Natural killer cell treated with Interleukin-12 subunit alpha and Interleukin-12 subunit beta and Interleukin-15 and Interleukin-18, amount 100 ng/mL, for 72 hours (primary cell): Measurements from ENCODE around the gene LIN52. TPM values are rescaled to one million over a fixed set of nuclear protein-coding genes. Genes with fewer than 3 reads are reported as not detected.

ENCODE experiments used
- ATAC-seq, 2 donors: fragments of 150-1000 bp; cut with Tn5 transposase in 1 of 2; sonication (Bioruptor Pico), chemical (Tn5 transposase) in 1 of 2; 2 replicates each; pipeline ENCODE4 v1.10.0; 2021
- DNase-seq: peaks from one replicate; pipeline ENCODE4 v3.0.0; 2022; ENCODE audit warnings: low spot score
- H3K27ac Mint-ChIP-seq, 2 donors: 1 replicate in 1 of 2; 2 replicates in 1 of 2; pipeline ENCODE4 v1.8.0; 2022; ENCODE audit warnings: mixed read lengths in 2 of 2, mild to moderate bottlenecking in 1 of 2, moderate library complexity in 1 of 2
- H3K27me3 Mint-ChIP-seq, 2 donors: 1 replicate in 1 of 2; 2 replicates in 1 of 2; pipeline ENCODE4 v1.8.0; 2022; ENCODE audit warnings: mixed read lengths in 2 of 2
- H3K36me3 Mint-ChIP-seq: one replicate; pipeline ENCODE4 v1.8.0; 2022; ENCODE audit warnings: mixed read lengths
- H3K4me1 Mint-ChIP-seq, 2 donors: 1 replicate in 1 of 2; 2 replicates in 1 of 2; pipeline ENCODE4 v1.8.0; 2022; ENCODE audit warnings: low read depth in 2 of 2, mixed read lengths in 2 of 2, mild to moderate bottlenecking in 1 of 2
- H3K4me3 Mint-ChIP-seq: one replicate; pipeline ENCODE4 v1.8.0; 2022; ENCODE audit warnings: mixed read lengths
- H3K9me3 Mint-ChIP-seq: 2 replicates; pipeline ENCODE4 v1.8.0; 2022; ENCODE audit warnings: mixed read lengths
- total RNA-seq, 2 donors: library from RNA; stranded (reverse); gene quantifications; one replicate each; pipeline ENCODE4 v1.2.3, GENCODE V29; 2022

Gene LIN52
- total RNA-seq, 2 donors from 2014 or later: 20.7 TPM

- DNase-seq (peak; percentile 72), ATAC-seq (peak; percentile 75 to 83)
- Mint-ChIP-seq H3K36me3 (no peaks in the 10 kb centered on the region), H3K27ac (no peak overlapping the region), H3K4me3 (no peak overlapping the region), H3K9me3 (no peaks in the 10 kb centered on the region), H3K4me1 (no peaks in the 10 kb centered on the region), H3K27me3 (peaks cover 7 to 11% of the 10 kb centered on the region in 2 donors)
These were observed 133.1 kb downstream of the LIN52 start for GRCh38 chr14:74217672-74218448.

GRCh38 chr14:74218462-74218861, 133.7 kb downstream of the LIN52 start:
- ATAC-seq (no peak), DNase-seq (no peak)
- H3K9me3 Mint-ChIP-seq: no peaks in the 10 kb centered on the region
- no peaks in the 10 kb centered on the region for H3K36me3 Mint-ChIP-seq
- peaks cover 7 to 9% of the 10 kb centered on the region in 2 donors for H3K27me3 Mint-ChIP-seq
- H3K4me3 Mint-ChIP-seq: no peak overlapping the region
- no peak overlapping the region for H3K27ac Mint-ChIP-seq
- H3K4me1 Mint-ChIP-seq: no peaks in the 10 kb centered on the region

GRCh38 chr14:74219277-74220205, 134.8 kb downstream of the LIN52 start:
- no peaks in the 10 kb centered on the region for H3K4me1 Mint-ChIP-seq
- H3K4me3 Mint-ChIP-seq: no peak overlapping the region
- no peak for DNase-seq
- H3K36me3 Mint-ChIP-seq: no peaks in the 10 kb centered on the region
- H3K27ac Mint-ChIP-seq: no peak overlapping the region
- no peak for ATAC-seq
- no peaks in the 10 kb centered on the region for H3K9me3 Mint-ChIP-seq
- peaks cover 7 to 9% of the 10 kb centered on the region in 2 donors for H3K27me3 Mint-ChIP-seq

- Mint-ChIP-seq H3K27ac (no peak overlapping the region), H3K27me3 (peaks cover 7 to 12% of the 10 kb centered on the region in 2 donors), H3K9me3 (no peaks in the 10 kb centered on the region), H3K36me3 (no peaks in the 10 kb centered on the region), H3K4me3 (no peak overlapping the region), H3K4me1 (no peaks in the 10 kb centered on the region)
- ATAC-seq (no peak), DNase-seq (no peak)
These were observed 136.2 kb downstream of the LIN52 start for GRCh38 chr14:74220991-74221390.

- H3K4me3 Mint-ChIP-seq: no peak overlapping the region
- H3K36me3 Mint-ChIP-seq: no peaks in the 10 kb centered on the region
- no peaks in the 10 kb centered on the region for H3K9me3 Mint-ChIP-seq
- H3K27ac Mint-ChIP-seq: no peak overlapping the region
- DNase-seq (no peak), ATAC-seq (no peak)
- H3K27me3 Mint-ChIP-seq: peaks cover 9 to 12% of the 10 kb centered on the region in 2 donors
- H3K4me1 Mint-ChIP-seq: no peaks in the 10 kb centered on the region
These were observed 137.0 kb downstream of the LIN52 start for GRCh38 chr14:74221741-74222140.

- no peak for DNase-seq
- H3K4me3 Mint-ChIP-seq: no peak overlapping the region
- H3K4me1 Mint-ChIP-seq: no peaks in the 10 kb centered on the region
- H3K36me3 Mint-ChIP-seq: no peaks in the 10 kb centered on the region
- no peak for ATAC-seq
- H3K27ac Mint-ChIP-seq: no peak overlapping the region
- H3K9me3 Mint-ChIP-seq: no peaks in the 10 kb centered on the region
- H3K27me3 Mint-ChIP-seq: peaks cover 14 to 23% of the 10 kb centered on the region in 2 donors
These were observed 138.3 kb downstream of the LIN52 start for GRCh38 chr14:74223016-74223415.

- DNase-seq: no peak
- ATAC-seq: no peak
- Mint-ChIP-seq H3K4me1 (no peaks in the 10 kb centered on the region), H3K27ac (no peak overlapping the region), H3K4me3 (no peak overlapping the region), H3K27me3 (peaks cover 20 to 35% of the 10 kb centered on the region in 2 donors), H3K36me3 (no peaks in the 10 kb centered on the region), H3K9me3 (no peaks in the 10 kb centered on the region)
These were observed 147.0 kb downstream of the LIN52 start for GRCh38 chr14:74231784-74232183.

GRCh38 chr14:74235017-74235416, 150.3 kb downstream of the LIN52 start:
- Mint-ChIP-seq H3K27ac (no peak overlapping the region), H3K27me3 (peaks cover 31 to 39% of the 10 kb centered on the region in 2 donors), H3K36me3 (no peaks in the 10 kb centered on the region), H3K4me1 (no peaks in the 10 kb centered on the region), H3K9me3 (no peaks in the 10 kb centered on the region), H3K4me3 (no peak overlapping the region)
- ATAC-seq (no peak), DNase-seq (no peak)

- H3K9me3 Mint-ChIP-seq: no peaks in the 10 kb centered on the region
- DNase-seq (no peak), ATAC-seq (no peak)
- peaks cover 7 to 9% of the 10 kb centered on the region in 2 donors for H3K4me1 Mint-ChIP-seq
- H3K4me3 Mint-ChIP-seq: no peak overlapping the region
- peaks cover 36 to 37% of the 10 kb centered on the region in 2 donors for H3K27me3 Mint-ChIP-seq
- H3K36me3 Mint-ChIP-seq: no peaks in the 10 kb centered on the region
- no peak overlapping the region for H3K27ac Mint-ChIP-seq
These were observed 152.7 kb downstream of the LIN52 start for GRCh38 chr14:74237441-74237840.

- DNase-seq (no peak), ATAC-seq (no peak)
- Mint-ChIP-seq H3K9me3 (no peaks in the 10 kb centered on the region), H3K36me3 (no peaks in the 10 kb centered on the region), H3K27me3 (peaks cover 53% of the 10 kb centered on the region in 2 donors), H3K4me3 (no peak within 1 kb of the TSS), H3K27ac (no peak within 1 kb of the TSS), H3K4me1 (peaks cover 7 to 9% of the 10 kb centered on the region in 2 donors)
These were observed 154.5 kb downstream of the LIN52 start, which contains the start of gene VSX2 for GRCh38 chr14:74238974-74239847. VSX2 (plus strand) TSS chr14:74239449; CDS start chr14:74239562, 113 bp downstream.

GRCh38 chr14:74239848-74240793, 155.4 kb downstream of the LIN52 start:
- Mint-ChIP-seq H3K27ac (no peak overlapping the region), H3K4me3 (no peak overlapping the region), H3K36me3 (no peaks in the 10 kb centered on the region), H3K9me3 (no peaks in the 10 kb centered on the region), H3K27me3 (peaks cover 58 to 62% of the 10 kb centered on the region in 2 donors), H3K4me1 (peaks cover 7 to 9% of the 10 kb centered on the region in 2 donors)
- no peak for DNase-seq
- no peak for ATAC-seq

GRCh38 chr14:74240794-74241651, 156.3 kb downstream of the LIN52 start:
- no peaks in the 10 kb centered on the region for H3K36me3 Mint-ChIP-seq
- no peak overlapping the region for H3K27ac Mint-ChIP-seq
- H3K27me3 Mint-ChIP-seq: peaks cover 53 to 70% of the 10 kb centered on the region in 2 donors
- ATAC-seq (no peak), DNase-seq (no peak)
- no peak overlapping the region for H3K4me3 Mint-ChIP-seq
- no peaks in the 10 kb centered on the region for H3K9me3 Mint-ChIP-seq
- H3K4me1 Mint-ChIP-seq: peaks cover 7 to 9% of the 10 kb centered on the region in 2 donors
